MCF 10A (cell line): ENCODE measurements around the gene XYLB. TPM values are rescaled to one million over a fixed set of nuclear protein-coding genes. Genes with fewer than 3 reads are reported as not detected.

ENCODE experiments used
- BruUV-seq: library from RNA; stranded (reverse); fragments of 400-500 nt; replicated peaks from 2 replicates; lab custom pipeline; 2021; lab: Mats Ljungman, UMichigan
- CTCF ChIA-PET: fragments of 300-600 bp; sonication (Branson Sonifier 250); formaldehyde crosslinking; extraction: SDS; loops from one replicate; lab custom pipeline; 2021; ENCODE audit warnings: antibody characterized with exemption, inconsistent platforms; lab: Yijun Ruan, JAX
- POLR2A ChIA-PET: fragments of 300-600, 350-650 bp; sonication (Branson Sonifier 250); formaldehyde crosslinking; extraction: SDS; loops from one replicate; lab custom pipeline; 2020; ENCODE audit warnings: antibody characterized with exemption, inconsistent platforms; lab: Yijun Ruan, JAX
- DNase-seq: peaks from one replicate; pipeline ENCODE4 v3.0.0-alpha.2; 2018; ENCODE audit not compliant: unreplicated experiment
- H3K27ac Mint-ChIP-seq: one replicate; pipeline ENCODE4 v1.8.0; 2022; ENCODE audit warnings: mild to moderate bottlenecking, low read depth, mixed read lengths; ENCODE audit not compliant: unreplicated experiment
- H3K27me3 Mint-ChIP-seq: one replicate; pipeline ENCODE4 v1.8.0; 2022; ENCODE audit warnings: mixed read lengths; ENCODE audit not compliant: insufficient read depth, unreplicated experiment
- H3K36me3 Mint-ChIP-seq: one replicate; pipeline ENCODE4 v1.8.0; 2022; ENCODE audit warnings: mild to moderate bottlenecking, moderate library complexity, mixed read lengths; ENCODE audit not compliant: insufficient read depth, unreplicated experiment
- H3K4me1 Mint-ChIP-seq: one replicate; pipeline ENCODE4 v1.8.0; 2022; ENCODE audit warnings: mixed read lengths; ENCODE audit not compliant: insufficient read depth, unreplicated experiment
- H3K4me3 Mint-ChIP-seq: one replicate; pipeline ENCODE4 v1.8.0; 2022; ENCODE audit warnings: mild to moderate bottlenecking, moderate library complexity, mixed read lengths; ENCODE audit not compliant: unreplicated experiment
- H3K9me3 Mint-ChIP-seq: one replicate; pipeline ENCODE4 v1.8.0; 2022; ENCODE audit warnings: mixed read lengths; ENCODE audit not compliant: unreplicated experiment
- CTCF ChIP-seq: fragments of 200-600 bp; IDR thresholded peaks from one replicate; pipeline ENCODE4 v1.8.0; 2022; ENCODE audit warnings: antibody characterized with exemption, mild to moderate bottlenecking; ENCODE audit not compliant: unreplicated experiment
- intact Hi-C: fragments of 100-400 bp; cut with micrococcal nuclease; formaldehyde crosslinking; loops from 2 replicates; pipeline ENCODE4 v1.14.1; 2022
- total RNA-seq: library from RNA; stranded (reverse); gene quantifications from 2 replicates; pipeline ENCODE4 v1.2.3, GENCODE V29; 2022

Gene XYLB
- total RNA-seq, 1 experiment from 2014 or later: 6.6 TPM

GRCh38 chr3:38379201-38379770 is 32.7 kb downstream of the XYLB start:
- TF ChIP-seq CTCF: no peak
- CTCF ChIA-PET: interaction anchor here (0.6 to 1.6 kb wide), 8 partner anchors 8 to 101 kb away, joined by 3 to 7 read pairs (median 4); no protein-coding TSS in a partner anchor
- BruUV-seq: no TSS peak
- intact Hi-C loops: no loop called here
- Mint-ChIP-seq H3K4me1 (no peaks in the 10 kb centered on the region), H3K9me3 (no peaks in the 10 kb centered on the region), H3K27ac (no peak overlapping the region), H3K36me3 (peaks cover 41% of the 10 kb centered on the region), H3K4me3 (no peak overlapping the region), H3K27me3 (no peaks in the 10 kb centered on the region)
- no peak for DNase-seq
- POLR2A ChIA-PET: interaction anchor here (0.6 kb wide), 1 partner anchor 364 kb away, joined by 3 read pairs; no protein-coding TSS in a partner anchor

- intact Hi-C loops: no loop called here
Observed at GRCh38 chr3:38382506-38383080, 36.0 kb downstream of the XYLB start.

GRCh38 chr3:38383156-38383875 is 36.7 kb downstream of the XYLB start:
- H3K36me3 Mint-ChIP-seq: peaks cover 39% of the 10 kb centered on the region

More at GRCh38 chr3:38382506-38383080, 36.0 kb downstream of the XYLB start:
- no peak for TF ChIP-seq CTCF
- H3K9me3 Mint-ChIP-seq: peaks cover 21% of the 10 kb centered on the region
- H3K27me3 Mint-ChIP-seq: no peaks in the 10 kb centered on the region
- BruUV-seq: no TSS peak
- no peaks in the 10 kb centered on the region for H3K4me1 Mint-ChIP-seq
- H3K27ac Mint-ChIP-seq: peak overlapping the region; percentile 41
- DNase-seq: no peak
- ChIA-PET POLR2A (no interaction called here), CTCF (no interaction called here)
- H3K36me3 Mint-ChIP-seq: peaks cover 46% of the 10 kb centered on the region
- H3K4me3 Mint-ChIP-seq: no peak overlapping the region

More at GRCh38 chr3:38383156-38383875, 36.7 kb downstream of the XYLB start:
- Mint-ChIP-seq H3K27ac (no peak overlapping the region), H3K4me3 (no peak overlapping the region), H3K9me3 (peaks cover 21% of the 10 kb centered on the region), H3K27me3 (no peaks in the 10 kb centered on the region), H3K4me1 (no peaks in the 10 kb centered on the region)
- intact Hi-C loops: no loop called here
- ChIA-PET CTCF (interaction anchor here (0.6 to 1.8 kb wide), 4 partner anchors 18 to 266 kb away, joined by 3 to 5 read pairs (median 4); no protein-coding TSS in a partner anchor), POLR2A (interaction anchor here (0.7 kb wide), 1 partner anchor 71 kb away, joined by 3 read pairs; no protein-coding TSS in a partner anchor)
- DNase-seq: no peak
- TF ChIP-seq CTCF: no peak
- BruUV-seq: no TSS peak
